OCI-LY1 (cell line): Measurements from ENCODE around the gene LCOR.

Source experiments
- EZH2 ChIP-seq: fragments of 200-600 bp; sonication (generic), shearing (Covaris generic); IDR thresholded peaks from 2 replicates; pipeline ENCODE4 v1.8.0; 2017; ENCODE audit warnings: borderline replicate concordance, mixed run types, mild to moderate bottlenecking, antibody characterized with exemption, low read length, moderate library complexity, mixed read lengths
- TF ChIP-seq, protein P1 (sequence below): fragments of 200-600 bp; sonication (generic), shearing (Covaris generic); IDR thresholded peaks from 2 replicates; pipeline ENCODE4 v1.5.1; 2017; ENCODE audit warnings: mild to moderate bottlenecking, antibody characterized with exemption, low read length, moderate library complexity, mixed read lengths

DNA sequence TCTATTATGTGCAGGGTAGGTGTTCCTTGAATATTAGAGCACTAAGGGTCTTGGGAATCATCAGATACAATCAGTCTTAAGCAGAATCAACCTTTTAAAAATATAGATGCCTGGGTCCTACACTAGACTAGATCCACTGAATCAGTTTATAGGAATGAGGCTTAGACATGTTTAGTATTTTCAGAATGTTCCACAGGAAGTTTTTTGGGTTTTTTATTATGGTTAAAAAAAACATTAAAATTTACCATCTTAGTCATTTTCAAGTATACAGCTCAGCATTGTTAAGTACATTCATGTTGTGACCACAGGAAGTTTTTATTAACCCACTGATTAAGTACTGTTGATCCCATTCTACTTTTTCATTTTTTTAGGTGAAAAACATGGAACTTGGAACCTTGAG, 135.7 kb downstream of the LCOR start:
- TF ChIP-seq EZH2, result no peak
- TF ChIP-seq, protein P1, sequence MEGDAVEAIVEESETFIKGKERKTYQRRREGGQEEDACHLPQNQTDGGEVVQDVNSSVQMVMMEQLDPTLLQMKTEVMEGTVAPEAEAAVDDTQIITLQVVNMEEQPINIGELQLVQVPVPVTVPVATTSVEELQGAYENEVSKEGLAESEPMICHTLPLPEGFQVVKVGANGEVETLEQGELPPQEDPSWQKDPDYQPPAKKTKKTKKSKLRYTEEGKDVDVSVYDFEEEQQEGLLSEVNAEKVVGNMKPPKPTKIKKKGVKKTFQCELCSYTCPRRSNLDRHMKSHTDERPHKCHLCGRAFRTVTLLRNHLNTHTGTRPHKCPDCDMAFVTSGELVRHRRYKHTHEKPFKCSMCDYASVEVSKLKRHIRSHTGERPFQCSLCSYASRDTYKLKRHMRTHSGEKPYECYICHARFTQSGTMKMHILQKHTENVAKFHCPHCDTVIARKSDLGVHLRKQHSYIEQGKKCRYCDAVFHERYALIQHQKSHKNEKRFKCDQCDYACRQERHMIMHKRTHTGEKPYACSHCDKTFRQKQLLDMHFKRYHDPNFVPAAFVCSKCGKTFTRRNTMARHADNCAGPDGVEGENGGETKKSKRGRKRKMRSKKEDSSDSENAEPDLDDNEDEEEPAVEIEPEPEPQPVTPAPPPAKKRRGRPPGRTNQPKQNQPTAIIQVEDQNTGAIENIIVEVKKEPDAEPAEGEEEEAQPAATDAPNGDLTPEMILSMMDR, result no peak
